Breast epithelium (tissue), 4 donors: ENCODE measurements around the gene FSTL1. TPM values are rescaled to one million over a fixed set of nuclear protein-coding genes. Genes with fewer than 3 reads are reported as not detected.
A peak's percentile ranks its signal among the peaks of the same experiment; 100 is the strongest.

ENCODE experiments used
- DNase-seq, 2 donors: peaks; one replicate each; pipeline ENCODE4 v3.0.0-alpha.2; 2019; ENCODE audit warnings: low spot score in 2 of 2
- H3K27ac ChIP-seq, 2 donors: fragments of 200-600 bp; sonication (generic) in 1 of 2; one replicate each; pipeline ENCODE4 v1.5.1; 2016 to 2019; ENCODE audit warnings: mild to moderate bottlenecking in 1 of 2
- H3K27me3 ChIP-seq, 2 donors: fragments of 200-600 bp; sonication (generic) in 1 of 2; one replicate each; pipeline versions ENCODE4 v1.5.1 to v1.6.0; 2017 to 2019; ENCODE audit warnings: control low read depth in 1 of 2, mild to moderate bottlenecking in 1 of 2
- H3K36me3 ChIP-seq: fragments of 200-600 bp; one replicate; pipeline ENCODE4 v1.5.1; 2019
- H3K4me1 ChIP-seq, 2 donors: fragments of 200-600 bp; sonication (generic); one replicate each; pipeline ENCODE4 v1.5.1; 2016 to 2019; ENCODE audit warnings: control low read depth in 1 of 2
- H3K4me3 ChIP-seq, 3 donors: fragments of 200-600 bp; sonication (generic); 1 replicate in 2 of 3; 2 replicates in 1 of 3; pipeline ENCODE4 v1.5.1; 2016 to 2019; ENCODE audit warnings: mild to moderate bottlenecking in 3 of 3, moderate library complexity in 2 of 3
- H3K9me3 ChIP-seq, 2 donors: fragments of 200-600 bp; sonication (generic) in 1 of 2; one replicate each; pipeline ENCODE4 v1.5.1; 2016 to 2019; ENCODE audit warnings: control low read depth in 1 of 2
- CTCF ChIP-seq, 3 donors: fragments of 450-650 bp; IDR thresholded peaks; one replicate each; pipeline ENCODE4 v1.5.1; 2016 to 2017; ENCODE audit warnings: antibody characterized with exemption in 3 of 3, mild to moderate bottlenecking in 3 of 3, moderate library complexity in 3 of 3
- POLR2A ChIP-seq: fragments of 450-650 bp; IDR thresholded peaks from one replicate; pipeline ENCODE4 v1.6.1; 2016; ENCODE audit warnings: antibody characterized with exemption, mild to moderate bottlenecking, moderate library complexity
- POLR2AphosphoS5 ChIP-seq, 3 donors: sonication (generic); formaldehyde crosslinking; IDR thresholded peaks; one replicate each; pipeline ENCODE4 v1.6.1; 2017; ENCODE audit warnings: antibody characterized with exemption in 3 of 3
- intact Hi-C: fragments of 100-400 bp; cut with DNase I; formaldehyde crosslinking; loops from one replicate; pipeline ENCODE4 v1.15.1; 2023; ENCODE audit warnings: low total_unique reads
- total RNA-seq, 3 donors: library from RNA; depleted of rRNA; stranded (reverse); fragments of >200 nt; gene quantifications; one replicate each; pipeline ENCODE4 v1.1.0, GENCODE V29; 2016

FSTL1 gene
- total RNA-seq, 3 donors from 2014 or later, result 225 to 1,263 (median 355) TPM

- intact Hi-C loops, result no loop called here
- H3K27ac ChIP-seq, result peak overlapping the region; percentile 91 to 92
- TF ChIP-seq POLR2A, result no peak
- TF ChIP-seq POLR2AphosphoS5 (IDR thresholded peaks at IDR 0.05), result no peak
- no peak for TF ChIP-seq CTCF (IDR thresholded peaks at IDR 0.05)
- no peaks in the 10 kb centered on the region for H3K9me3 ChIP-seq
- DNase-seq, result no peak
- peaks cover 0 to 2% of the 10 kb centered on the region in 2 donors for H3K27me3 ChIP-seq
- no peaks in the 10 kb centered on the region for H3K36me3 ChIP-seq
- peak overlapping the region; percentile 73 to 86 (median 78) for H3K4me3 ChIP-seq
- H3K4me1 ChIP-seq, result peaks cover 0 to 4% of the 10 kb centered on the region in 2 donors
Measured at GRCh38 chr3:120451806-120452205, 1.0 kb upstream of the FSTL1 start.

- Histone ChIP-seq H3K9me3 (no peaks in the 10 kb centered on the region), H3K4me3 (peak overlapping the region; percentile 73 to 86 (median 78)), H3K4me1 (peaks cover 0 to 4% of the 10 kb centered on the region in 2 donors), H3K27me3 (peaks cover 0 to 2% of the 10 kb centered on the region in 2 donors), H3K36me3 (no peaks in the 10 kb centered on the region), H3K27ac (peak overlapping the region; percentile 91 to 92)
- intact Hi-C loops, result no loop called here
- DNase-seq, result no peak
- TF ChIP-seq POLR2AphosphoS5 (IDR thresholded peaks at IDR 0.05), result no peak
- no peak for TF ChIP-seq CTCF (IDR thresholded peaks at IDR 0.05)
- TF ChIP-seq POLR2A, result no peak
Measured at GRCh38 chr3:120451272-120451761, 525 bp upstream of the FSTL1 start.

GRCh38 chr3:120449701-120450599 lies 842 bp downstream of the FSTL1 start:
- Histone ChIP-seq H3K27me3 (peaks cover 0 to 2% of the 10 kb centered on the region in 2 donors), H3K27ac (peak overlapping the region; percentile 91 to 92), H3K4me3 (peak overlapping the region; percentile 73 to 86 (median 78)), H3K4me1 (peaks cover 0 to 4% of the 10 kb centered on the region in 2 donors), H3K9me3 (no peaks in the 10 kb centered on the region), H3K36me3 (no peaks in the 10 kb centered on the region)
- DNase-seq, result peak in 1 of 2 donors; percentile 53
- TF ChIP-seq CTCF (IDR thresholded peaks at IDR 0.05) (no peak), POLR2AphosphoS5 (IDR thresholded peaks at IDR 0.05) (peak in 2 of 3 donors; percentile 27 to 69), POLR2A (no peak)
- intact Hi-C loops, result no loop called here

GRCh38 chr3:120449251-120449650 lies 1.5 kb downstream of the FSTL1 start:
- Histone ChIP-seq H3K4me3 (peak overlapping the region; percentile 73 to 86 (median 78)), H3K4me1 (peaks cover 0 to 4% of the 10 kb centered on the region in 2 donors), H3K9me3 (no peaks in the 10 kb centered on the region), H3K36me3 (no peaks in the 10 kb centered on the region), H3K27ac (peak overlapping the region; percentile 91 to 92), H3K27me3 (peaks cover 0 to 2% of the 10 kb centered on the region in 2 donors)
- DNase-seq, result no peak
- TF ChIP-seq POLR2A, result no peak
- no peak for TF ChIP-seq CTCF (IDR thresholded peaks at IDR 0.05)
- no peak for TF ChIP-seq POLR2AphosphoS5 (IDR thresholded peaks at IDR 0.05)
- intact Hi-C loops, result no loop called here

- no peak for TF ChIP-seq POLR2A
- no peak for TF ChIP-seq POLR2AphosphoS5 (IDR thresholded peaks at IDR 0.05)
- TF ChIP-seq CTCF (IDR thresholded peaks at IDR 0.05), result no peak
- Histone ChIP-seq H3K36me3 (no peaks in the 10 kb centered on the region), H3K27me3 (peaks cover 0 to 2% of the 10 kb centered on the region in 2 donors), H3K27ac (peak overlapping the region; percentile 91 to 92), H3K9me3 (no peaks in the 10 kb centered on the region), H3K4me1 (peaks cover 0 to 4% of the 10 kb centered on the region in 2 donors), H3K4me3 (peak overlapping the region; percentile 73 to 86 (median 78))
- no peak for DNase-seq
- intact Hi-C loops, result no loop called here
Measured at GRCh38 chr3:120448756-120449155, 2.0 kb downstream of the FSTL1 start.
